B cell (primary cell): Measurements from ENCODE around the gene CDC45.

ENCODE experiments used
- EZH2 ChIP-seq: IDR thresholded peaks from 2 replicates; pipeline ENCODE4 v1.6.1; 2012; ENCODE audit warnings: borderline replicate concordance, low read depth, mild to moderate bottlenecking, moderate library complexity, low read length; ENCODE audit not compliant: insufficient read depth, poor library complexity, severe bottlenecking
- TF ChIP-seq, protein P1 (sequence below): fragments of 200-600 bp; IDR thresholded peaks from one replicate; pipeline ENCODE4 v1.8.0; 2022; ENCODE audit warnings: antibody characterized with exemption, mild to moderate bottlenecking

DNA sequence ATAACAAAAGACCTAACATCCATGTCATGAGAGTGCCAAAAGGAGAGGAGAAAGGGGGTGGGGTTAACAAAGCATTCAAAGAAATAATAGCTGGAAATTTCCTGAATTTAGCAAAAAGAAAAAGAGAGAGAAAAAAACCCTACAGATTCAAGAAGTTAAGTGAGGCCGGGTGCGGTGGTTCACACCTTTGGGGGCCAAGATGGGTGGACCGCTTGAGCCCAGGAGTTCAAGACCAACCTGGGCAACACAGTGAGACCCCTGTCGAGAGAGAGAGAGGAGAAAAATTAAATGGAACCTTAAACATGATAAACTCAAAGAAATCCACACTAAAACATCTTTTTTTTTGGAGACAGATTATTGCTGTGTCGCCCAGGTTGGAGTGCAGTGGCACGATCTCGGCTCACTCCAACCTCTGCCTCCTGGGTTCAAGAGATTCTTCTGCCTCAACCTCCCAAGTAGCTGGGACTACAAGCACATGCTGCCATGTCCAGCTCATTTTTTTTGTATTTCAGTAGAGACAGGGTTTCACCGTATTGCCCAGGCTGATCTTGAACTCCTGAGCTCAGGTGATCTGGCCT lies 53.4 kb downstream of the CDC45 start:
- TF ChIP-seq, protein P1, sequence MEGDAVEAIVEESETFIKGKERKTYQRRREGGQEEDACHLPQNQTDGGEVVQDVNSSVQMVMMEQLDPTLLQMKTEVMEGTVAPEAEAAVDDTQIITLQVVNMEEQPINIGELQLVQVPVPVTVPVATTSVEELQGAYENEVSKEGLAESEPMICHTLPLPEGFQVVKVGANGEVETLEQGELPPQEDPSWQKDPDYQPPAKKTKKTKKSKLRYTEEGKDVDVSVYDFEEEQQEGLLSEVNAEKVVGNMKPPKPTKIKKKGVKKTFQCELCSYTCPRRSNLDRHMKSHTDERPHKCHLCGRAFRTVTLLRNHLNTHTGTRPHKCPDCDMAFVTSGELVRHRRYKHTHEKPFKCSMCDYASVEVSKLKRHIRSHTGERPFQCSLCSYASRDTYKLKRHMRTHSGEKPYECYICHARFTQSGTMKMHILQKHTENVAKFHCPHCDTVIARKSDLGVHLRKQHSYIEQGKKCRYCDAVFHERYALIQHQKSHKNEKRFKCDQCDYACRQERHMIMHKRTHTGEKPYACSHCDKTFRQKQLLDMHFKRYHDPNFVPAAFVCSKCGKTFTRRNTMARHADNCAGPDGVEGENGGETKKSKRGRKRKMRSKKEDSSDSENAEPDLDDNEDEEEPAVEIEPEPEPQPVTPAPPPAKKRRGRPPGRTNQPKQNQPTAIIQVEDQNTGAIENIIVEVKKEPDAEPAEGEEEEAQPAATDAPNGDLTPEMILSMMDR, result no peak
- TF ChIP-seq EZH2, result no peak
